ENCODE measurements around the gene INPP5F. TPM values are rescaled to one million over a fixed set of nuclear protein-coding genes. Genes with fewer than 3 reads are reported as not detected.

The INPP5F gene
- total and polyA plus RNA-seq, 2 of the 13 experiments (the other 11 are each of a cell fraction or from before 2014, with no cell fraction given), result 12.5 to 15.7 TPM

- no peak for TF ChIP-seq ZNF142 (CRISPR knock-in tag; IDR thresholded peaks at IDR 0.05)
- TF ChIP-seq BCLAF1 (IDR thresholded peaks at IDR 0.05), result no peak
- TF ChIP-seq STAG1 (CRISPR knock-in tag; IDR thresholded peaks at IDR 0.05), result peak; percentile 96
- no peak for TF ChIP-seq ZNF776 (CRISPR knock-in tag; IDR thresholded peaks at IDR 0.05)
- peak; percentile 58; the same call in 1 of the 2 replicates for TF ChIP-seq TFAP4 (IDR thresholded peaks at IDR 0.05; ENCODE audit: borderline replicate concordance, low read depth)
- TF ChIP-seq ZNF230 (CRISPR knock-in tag; IDR thresholded peaks at IDR 0.05), result 0 out of 2 replicates have a peak, but pooled peaks have one; percentile 50
- no peak for TF ChIP-seq BCL6 (CRISPR knock-in tag; IDR thresholded peaks at IDR 0.05)
- no peak for TF ChIP-seq AKAP8 (CRISPR knock-in tag; IDR thresholded peaks at IDR 0.05)
- TF ChIP-seq SMARCC2 (IDR thresholded peaks at IDR 0.05), result no peak
- TF ChIP-seq SNAPC2 (CRISPR knock-in tag; IDR thresholded peaks at IDR 0.05), result peak; percentile 56; the same call in 1 of the 2 replicates
- TF ChIP-seq ZNF121 (CRISPR knock-in tag; IDR thresholded peaks at IDR 0.05), result peak; percentile 69; the same call in 1 of the 2 replicates
- no peak for TF ChIP-seq ZBTB26 (CRISPR knock-in tag; IDR thresholded peaks at IDR 0.05; ENCODE audit: borderline replicate concordance)
- TF ChIP-seq ATRX (CRISPR knock-in tag; IDR thresholded peaks at IDR 0.05; ENCODE audit: borderline replicate concordance), result no peak
Measured at GRCh38 chr10:119686465-119687191, 39.2 kb upstream of the INPP5F start (continued).
